Fibroblast of skin of left quadriceps (primary cell): Measurements from ENCODE around the gene SRD5A3.

Experiments
- DNase-seq, 2 experiments: peaks; one replicate each; pipeline ENCODE4 v3.0.0-alpha.2; 2013; ENCODE audit warnings: low read depth in 2 of 2

SRD5A3 gene

GRCh38 chr4:55376698-55377097 is 30.7 kb downstream of the SRD5A3 start:
- DNase-seq: no peak

GRCh38 chr4:55378617-55379467 is 32.8 kb downstream of the SRD5A3 start:
- no peak for DNase-seq

- DNase-seq: no peak
These were observed 34.5 kb downstream of the SRD5A3 start for GRCh38 chr4:55380576-55380975.

GRCh38 chr4:55381502-55381901 is 35.5 kb downstream of the SRD5A3 start:
- no peak for DNase-seq

DNA sequence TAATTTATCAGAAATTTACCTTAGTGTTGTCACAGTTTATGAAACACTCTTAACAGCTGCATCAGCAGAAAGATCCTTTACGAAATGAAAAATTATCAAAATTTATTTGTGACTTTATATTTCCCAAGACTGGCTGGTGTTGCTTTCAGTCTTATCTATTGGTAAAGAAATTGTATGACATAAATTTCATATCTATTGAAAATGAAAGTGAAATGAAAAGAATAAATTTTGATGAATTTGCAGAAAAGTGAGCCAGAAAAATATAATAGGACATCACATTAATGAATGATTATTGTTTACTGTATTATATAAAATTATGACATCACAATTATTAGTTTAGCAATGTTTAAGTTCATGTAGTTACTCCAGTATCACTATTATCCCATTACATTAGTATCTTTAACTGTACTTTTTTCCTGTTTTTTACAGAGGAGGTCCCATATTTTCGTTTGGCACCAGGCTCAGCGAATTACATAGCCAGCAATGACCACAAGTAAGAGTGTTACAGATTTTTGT is 36.5 kb downstream of the SRD5A3 start:
- DNase-seq: no peak

DNA sequence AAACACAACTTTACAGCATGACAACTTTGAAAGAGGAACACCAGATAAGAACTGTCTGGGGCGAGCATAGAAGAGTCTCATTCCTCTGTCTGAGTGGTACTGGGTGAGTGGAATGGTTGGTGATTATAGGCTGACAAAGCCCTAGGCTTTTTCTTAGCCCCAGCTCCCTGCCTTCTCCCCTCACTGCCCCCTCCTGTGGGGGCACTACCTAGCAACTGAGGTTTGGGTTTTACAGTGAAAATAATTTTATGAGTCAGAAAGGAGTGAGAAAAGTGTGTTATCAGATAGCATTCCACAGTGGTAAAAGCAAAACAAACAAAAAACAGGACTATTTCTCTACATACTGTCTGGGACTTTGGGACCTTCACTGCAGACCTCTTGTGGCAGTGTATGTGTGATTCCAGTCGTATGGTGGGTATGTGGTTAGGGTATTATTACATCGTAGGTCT is 39.2 kb downstream of the SRD5A3 start:
- DNase-seq: no peak

DNA sequence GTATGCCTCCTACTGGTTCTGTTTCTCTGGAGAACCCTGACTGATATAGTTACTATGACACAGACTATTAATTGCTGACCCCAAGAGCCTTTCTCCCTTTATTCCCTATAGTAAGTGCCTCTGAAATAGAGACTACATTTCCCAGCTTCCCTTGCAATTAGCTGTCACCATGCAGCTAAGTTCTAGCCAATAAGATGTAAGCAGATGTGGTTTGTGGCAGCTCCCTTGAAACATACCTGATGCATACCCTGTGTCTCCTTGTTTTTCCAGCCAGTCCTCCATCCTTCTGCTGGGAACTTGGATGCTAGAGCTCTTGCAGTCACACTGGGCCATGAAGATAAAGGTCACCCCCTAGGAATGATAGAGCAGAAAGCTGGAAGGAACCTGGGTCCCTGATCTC is 40.0 kb downstream of the SRD5A3 start:
- no peak for DNase-seq

DNA sequence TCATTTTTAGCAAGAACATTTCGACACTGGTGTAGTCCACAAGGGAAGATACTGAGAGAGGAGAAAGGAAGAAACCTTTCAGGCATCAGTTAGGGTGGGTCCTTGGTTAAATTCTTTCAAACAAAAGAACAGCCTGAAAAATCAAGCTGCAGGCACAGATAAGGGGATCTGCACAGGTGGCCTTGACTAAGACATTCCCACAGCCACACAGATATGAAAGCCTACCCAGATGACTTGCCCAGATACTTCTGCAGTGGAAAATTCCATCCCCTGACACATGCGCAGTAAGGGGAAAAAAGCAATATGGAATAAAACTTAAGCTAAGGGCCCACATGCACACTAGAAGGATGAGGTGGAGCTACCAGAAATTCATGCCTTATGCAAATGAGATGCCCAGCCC is 40.8 kb downstream of the SRD5A3 start:
- no peak for DNase-seq

GRCh38 chr4:55393461-55394320 is 47.6 kb downstream of the SRD5A3 start:
- no peak for DNase-seq

GRCh38 chr4:55395218-55395528 is 49.1 kb downstream of the SRD5A3 start:
- DNase-seq: no peak

GRCh38 chr4:55395529-55396307 is 49.7 kb downstream of the SRD5A3 start, which contains the start of gene TMEM165:
Gene TMEM165 (plus strand): TSS chr4:55395957. CDS start chr4:55396190, 233 bp downstream.
- peak; percentile 57 to 59 for DNase-seq

DNA sequence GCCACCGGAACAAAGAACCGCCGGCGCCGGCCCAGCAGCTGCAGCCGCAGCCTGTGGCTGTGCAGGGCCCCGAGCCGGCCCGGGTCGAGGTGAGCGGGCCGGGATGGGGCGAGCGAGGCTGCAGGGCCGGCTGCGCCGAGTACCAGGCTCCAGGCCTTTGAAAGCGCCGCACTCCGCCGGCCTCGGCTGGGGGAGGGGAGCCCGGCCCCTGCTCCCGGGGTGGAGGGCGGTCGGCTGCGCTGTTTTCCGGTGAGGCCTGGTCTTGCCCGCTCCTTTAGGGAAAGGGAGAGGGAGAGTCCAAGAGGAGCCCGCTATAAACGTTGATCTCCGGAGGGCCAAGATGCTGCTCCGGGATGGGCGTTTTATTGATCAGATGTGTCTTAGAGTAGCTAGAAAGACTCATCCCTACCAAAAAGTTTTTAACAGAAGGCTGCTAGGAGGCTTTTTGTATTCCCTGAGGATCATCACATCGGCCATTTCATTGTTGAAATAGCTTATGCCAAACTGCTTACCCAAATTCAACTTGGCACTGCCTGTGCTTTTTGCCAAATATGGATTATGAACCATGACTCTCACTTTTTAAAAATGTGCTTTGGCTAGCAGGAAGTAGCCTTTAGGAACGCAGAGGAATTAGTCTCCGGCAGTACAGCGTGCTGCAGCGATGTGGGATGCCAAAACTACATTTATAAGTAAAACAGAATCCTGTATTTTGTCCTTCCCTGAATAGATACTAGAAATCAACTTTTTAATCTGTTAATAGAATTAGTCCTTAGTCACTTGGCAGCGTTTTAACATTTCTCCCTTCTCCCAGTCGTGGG is 50.5 kb downstream of the SRD5A3 start:
- no peak for DNase-seq

GRCh38 chr4:55397126-55397436 is 51.0 kb downstream of the SRD5A3 start:
- no peak for DNase-seq

DNA sequence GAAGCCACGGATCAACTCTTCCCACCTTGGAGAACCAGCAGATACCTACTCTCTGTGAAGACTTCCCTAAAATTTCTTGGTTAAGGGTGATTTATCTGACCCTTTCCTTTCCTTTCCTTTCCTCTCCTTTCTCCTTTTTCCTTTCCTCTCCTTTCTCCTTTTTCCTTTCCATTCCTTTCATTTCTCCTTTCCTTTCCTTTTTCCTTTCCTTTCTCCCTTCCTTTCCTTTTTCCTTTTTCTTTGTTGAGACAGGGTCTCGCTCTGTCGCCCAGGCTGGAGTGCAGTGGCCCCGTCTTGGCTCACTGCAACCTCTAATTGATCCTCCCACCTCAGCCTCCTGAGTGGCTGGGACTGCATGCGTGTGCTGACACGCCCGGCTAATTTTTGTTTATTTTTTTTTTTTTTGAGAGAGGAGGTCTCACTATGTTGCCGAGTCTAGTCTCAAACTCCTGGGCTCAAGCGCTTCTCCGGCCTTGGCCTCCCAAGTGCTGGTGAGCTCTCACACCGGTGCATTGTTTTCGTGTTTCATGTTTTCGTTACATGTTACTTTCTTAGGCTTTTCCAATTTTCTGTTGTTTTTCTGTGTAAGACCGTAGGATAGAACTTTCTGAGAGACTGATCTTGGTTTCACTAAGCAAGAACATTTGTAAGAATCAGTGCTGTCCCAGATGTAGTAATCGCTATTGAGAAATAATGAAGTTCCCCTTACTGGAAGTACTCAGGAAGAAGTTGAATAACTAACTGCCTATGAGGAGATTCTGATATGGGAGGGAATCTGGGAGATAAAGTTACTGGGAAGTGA is 51.7 kb downstream of the SRD5A3 start:
- DNase-seq: peak in 1 of 2 experiments; percentile 37

DNA sequence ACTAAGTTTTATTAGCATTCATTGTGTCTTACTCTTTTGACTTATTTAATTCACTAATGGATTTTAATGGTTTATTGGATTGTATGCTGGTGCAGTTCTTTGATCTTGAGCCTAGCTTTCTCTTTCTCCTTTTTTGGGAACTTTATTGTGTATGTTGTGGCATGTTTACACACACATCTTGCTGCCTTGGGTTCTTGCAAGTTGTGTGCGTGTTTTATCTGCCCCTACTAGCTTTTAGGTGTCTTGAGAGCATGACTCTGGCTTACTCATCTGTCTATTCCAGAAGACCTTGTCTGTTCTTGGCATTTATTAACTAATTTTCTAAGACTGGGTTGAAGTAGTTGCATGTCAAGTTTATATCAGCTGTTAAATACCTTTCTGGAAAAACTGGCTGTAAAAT is 52.4 kb downstream of the SRD5A3 start:
- DNase-seq: no peak

GRCh38 chr4:55398966-55399365 is 52.9 kb downstream of the SRD5A3 start:
- no peak for DNase-seq

- DNase-seq: no peak
These were observed 53.5 kb downstream of the SRD5A3 start for GRCh38 chr4:55399581-55399980.

DNA sequence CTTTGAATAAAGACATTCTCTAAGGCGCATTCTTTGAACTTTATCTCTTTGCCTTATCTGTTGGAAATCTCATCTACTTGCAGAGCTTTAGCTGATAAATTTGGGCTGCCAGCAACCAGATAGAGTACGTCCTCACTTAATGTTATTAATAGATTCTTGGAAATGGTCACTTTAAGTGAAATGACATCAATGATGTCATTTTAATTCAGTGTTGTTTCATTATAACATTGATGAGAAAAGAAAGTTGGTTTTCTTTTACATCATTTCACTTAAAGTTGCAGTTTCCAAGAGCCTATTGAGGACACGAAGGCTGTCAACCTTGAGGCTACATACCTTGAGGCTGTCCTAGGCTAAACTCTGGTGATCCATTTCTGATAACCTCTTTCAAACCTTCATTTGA is 59.0 kb downstream of the SRD5A3 start:
- DNase-seq: no peak

DNA sequence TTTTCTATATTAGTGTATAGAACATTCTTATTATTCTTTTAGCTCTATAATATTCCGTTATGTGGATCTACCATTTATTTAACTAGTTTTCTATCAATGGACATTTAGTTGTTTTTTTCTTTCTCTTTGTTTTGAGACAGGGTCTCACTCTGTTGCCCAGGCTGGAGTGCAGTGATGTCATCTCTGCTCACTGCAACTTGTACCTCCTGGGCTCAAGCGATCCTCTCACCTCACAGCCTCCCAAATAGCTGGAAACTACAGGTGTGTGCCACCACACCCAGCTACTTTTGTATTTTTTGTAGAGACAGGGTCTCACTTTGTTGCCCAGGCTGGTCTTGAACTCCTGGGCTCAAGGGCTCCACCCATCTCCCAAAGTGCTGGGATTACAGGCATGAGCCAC is 60.5 kb downstream of the SRD5A3 start:
- DNase-seq: no peak

DNA sequence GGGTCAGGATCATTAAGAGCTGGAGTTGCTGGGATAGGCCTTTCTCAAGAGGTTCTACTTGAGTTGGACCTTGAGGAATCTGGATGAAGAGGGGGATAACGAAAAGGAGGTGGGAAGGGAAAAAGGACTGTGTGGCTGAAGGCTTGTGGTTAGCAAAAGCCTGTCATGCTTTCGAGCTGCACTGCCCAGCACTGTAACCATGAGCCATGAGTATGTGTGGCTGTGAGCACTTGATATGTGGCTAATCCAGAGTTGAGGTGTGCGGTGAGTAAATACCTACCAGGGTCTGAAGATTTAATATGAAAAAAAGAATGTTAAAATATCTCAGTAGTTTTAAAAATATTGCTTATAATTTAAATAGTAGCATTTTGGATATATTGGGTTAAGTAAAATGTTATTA is 61.1 kb downstream of the SRD5A3 start:
- no peak for DNase-seq
